ENCODE data around the gene EML3.
"Not testable (repeated sequence)": the region's sequence is repeated elsewhere in the genome, so short reads cannot be mapped to it uniquely, and the experiment has no call there.

Gene EML3

GRCh38 chr11:62593434-62594044 lies 19.0 kb downstream of the EML3 start:
- DNase-seq: peak; percentile 73

GRCh38 chr11:62592989-62593421 lies 19.6 kb downstream of the EML3 start:
- no peak for DNase-seq

GRCh38 chr11:62592146-62592815 lies 20.3 kb downstream of the EML3 start:
- DNase-seq: no peak

GRCh38 chr11:62591448-62592145 lies 21.0 kb downstream of the EML3 start, which contains the start of gene TUT1:
TSS of gene TUT1 (minus strand) at chr11:62591523. CDS start at chr11:62591485, 38 bp downstream.
- peak; percentile 98 for DNase-seq

- DNase-seq: no peak
Measured at GRCh38 chr11:62588966-62589637, 23.5 kb downstream of the EML3 start.

GRCh38 chr11:62585356-62585755 lies 27.2 kb downstream of the EML3 start:
- not testable (repeated sequence) for DNase-seq

GRCh38 chr11:62581735-62582134 lies 30.8 kb downstream of the EML3 start:
- DNase-seq: not testable (repeated sequence)

- DNase-seq: no peak
Measured at GRCh38 chr11:62580959-62581715, 31.4 kb downstream of the EML3 start.

- DNase-seq: no peak
Measured at GRCh38 chr11:62579252-62579651, 33.3 kb downstream of the EML3 start.

GRCh38 chr11:62578541-62578940 lies 34.0 kb downstream of the EML3 start:
- no peak for DNase-seq

GRCh38 chr11:62577046-62577714 lies 35.4 kb downstream of the EML3 start:
- no peak for DNase-seq

GRCh38 chr11:62575837-62576236 lies 36.7 kb downstream of the EML3 start:
- DNase-seq: no peak

- DNase-seq: no peak
Measured at GRCh38 chr11:62575156-62575555, 37.4 kb downstream of the EML3 start.

GRCh38 chr11:62574363-62575071 lies 38.1 kb downstream of the EML3 start:
- peak; percentile 36 for DNase-seq

- peak; percentile 100 for DNase-seq
Measured at GRCh38 chr11:62573592-62574362, 38.8 kb downstream of the EML3 start, which contains the start of gene EEF1G. TSS of gene EEF1G (minus strand) at chr11:62573891. CDS start at chr11:62573842, 49 bp downstream.

- no peak for DNase-seq
Measured at GRCh38 chr11:62573006-62573591, 39.5 kb downstream of the EML3 start.

GRCh38 chr11:62572431-62572830 lies 40.1 kb downstream of the EML3 start:
- DNase-seq: no peak

GRCh38 chr11:62571493-62571892 lies 41.1 kb downstream of the EML3 start:
- DNase-seq: not testable (repeated sequence)

- not testable (repeated sequence) for DNase-seq
Measured at GRCh38 chr11:62570903-62571302, 41.7 kb downstream of the EML3 start.

GRCh38 chr11:62569611-62570010 lies 43.0 kb downstream of the EML3 start:
- no peak for DNase-seq

All from fibroblast of upper back skin (primary cell).